ENCODE results near the gene NOTCH3.

NOTCH3 gene

DNA sequence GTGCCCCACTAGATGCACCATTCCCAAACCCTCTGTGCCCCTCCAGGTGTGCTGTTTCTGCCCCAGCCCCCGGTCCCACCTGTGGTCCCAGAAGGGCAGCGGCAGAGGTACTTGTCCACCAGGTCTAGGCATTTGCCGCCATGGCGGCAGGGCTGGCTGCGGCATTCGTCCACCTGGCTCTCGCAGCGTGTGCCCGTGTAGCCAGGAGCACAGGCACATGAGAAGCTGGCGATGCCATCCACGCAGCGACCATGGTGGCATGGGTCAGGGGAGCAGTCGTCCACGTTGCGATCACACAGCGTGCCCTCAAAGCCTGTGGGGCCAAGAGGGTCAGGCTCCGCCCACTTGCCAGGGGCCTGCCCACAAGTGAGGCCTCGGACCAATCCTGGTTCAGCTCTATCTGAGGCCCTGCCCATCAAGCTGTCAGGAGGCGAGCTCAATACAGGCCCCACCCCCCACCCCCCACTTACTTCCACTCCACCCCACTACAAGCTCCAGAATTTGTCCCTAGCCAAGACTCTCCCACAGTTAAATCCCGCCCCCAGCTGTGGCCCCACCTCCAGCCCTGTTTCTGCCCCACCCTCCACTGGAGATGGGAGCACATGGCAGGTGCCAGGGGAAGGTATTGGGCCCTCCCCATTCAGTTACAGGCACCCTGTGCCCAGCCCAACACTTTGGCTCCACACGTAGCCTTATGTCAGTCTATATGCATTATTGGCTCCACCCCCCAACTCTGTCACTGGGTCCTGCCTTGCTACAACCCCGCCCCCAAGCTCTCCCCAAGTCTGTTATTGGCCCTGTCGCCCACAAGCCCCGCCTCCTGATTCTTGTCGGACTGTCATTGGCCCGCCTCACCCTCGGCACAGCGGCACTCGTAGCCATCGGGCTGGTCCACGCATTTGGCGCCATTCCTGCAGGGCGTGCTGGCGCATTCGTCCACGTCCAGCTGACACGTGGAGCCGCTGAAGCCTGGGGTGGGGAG is 13.5 kb downstream of the NOTCH3 start:
- no peak overlapping the region for H3K4me3 ChIP-seq (ENCODE audit: low read depth, low read length)
- TF ChIP-seq, protein P1, sequence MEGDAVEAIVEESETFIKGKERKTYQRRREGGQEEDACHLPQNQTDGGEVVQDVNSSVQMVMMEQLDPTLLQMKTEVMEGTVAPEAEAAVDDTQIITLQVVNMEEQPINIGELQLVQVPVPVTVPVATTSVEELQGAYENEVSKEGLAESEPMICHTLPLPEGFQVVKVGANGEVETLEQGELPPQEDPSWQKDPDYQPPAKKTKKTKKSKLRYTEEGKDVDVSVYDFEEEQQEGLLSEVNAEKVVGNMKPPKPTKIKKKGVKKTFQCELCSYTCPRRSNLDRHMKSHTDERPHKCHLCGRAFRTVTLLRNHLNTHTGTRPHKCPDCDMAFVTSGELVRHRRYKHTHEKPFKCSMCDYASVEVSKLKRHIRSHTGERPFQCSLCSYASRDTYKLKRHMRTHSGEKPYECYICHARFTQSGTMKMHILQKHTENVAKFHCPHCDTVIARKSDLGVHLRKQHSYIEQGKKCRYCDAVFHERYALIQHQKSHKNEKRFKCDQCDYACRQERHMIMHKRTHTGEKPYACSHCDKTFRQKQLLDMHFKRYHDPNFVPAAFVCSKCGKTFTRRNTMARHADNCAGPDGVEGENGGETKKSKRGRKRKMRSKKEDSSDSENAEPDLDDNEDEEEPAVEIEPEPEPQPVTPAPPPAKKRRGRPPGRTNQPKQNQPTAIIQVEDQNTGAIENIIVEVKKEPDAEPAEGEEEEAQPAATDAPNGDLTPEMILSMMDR (IDR thresholded peaks at IDR 0.05; ENCODE audit: low read depth, low read length, missing control alignments), result no peak
- no peak for DNase-seq (ENCODE audit: low read depth)

DNA sequence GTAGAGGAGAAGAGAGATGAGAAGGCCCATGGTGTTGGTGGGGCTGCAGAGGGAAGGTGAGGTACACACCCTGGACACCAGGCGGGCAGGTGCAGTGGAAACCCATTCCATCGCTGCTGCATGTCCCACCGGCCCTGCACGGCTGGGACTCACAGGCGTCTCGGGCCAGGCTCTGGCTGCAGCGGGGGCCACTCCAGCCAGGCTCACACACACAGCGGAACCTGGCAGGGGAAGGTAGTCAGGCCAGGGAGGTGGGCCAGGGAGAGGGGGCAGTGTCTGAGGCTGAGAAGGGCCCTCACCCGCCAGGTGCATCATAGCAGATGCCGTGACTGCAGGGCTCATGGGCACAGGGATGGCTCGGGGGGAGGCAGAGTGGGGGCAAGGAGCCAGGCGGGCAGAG is 15.6 kb downstream of the NOTCH3 start:
- no peak overlapping the region for H3K4me3 ChIP-seq (ENCODE audit: low read depth, low read length)
- no peak for DNase-seq (ENCODE audit: low read depth)
- TF ChIP-seq, protein P1 (IDR thresholded peaks at IDR 0.05; ENCODE audit: low read depth, low read length, missing control alignments), result no peak

- no peak for DNase-seq (ENCODE audit: low read depth)
- TF ChIP-seq, protein P1 (IDR thresholded peaks at IDR 0.05; ENCODE audit: low read depth, low read length, missing control alignments), result no peak
- no peak overlapping the region for H3K4me3 ChIP-seq (ENCODE audit: low read depth, low read length)
Measured at GRCh38 chr19:15184776-15185175, 16.0 kb downstream of the NOTCH3 start.

DNA sequence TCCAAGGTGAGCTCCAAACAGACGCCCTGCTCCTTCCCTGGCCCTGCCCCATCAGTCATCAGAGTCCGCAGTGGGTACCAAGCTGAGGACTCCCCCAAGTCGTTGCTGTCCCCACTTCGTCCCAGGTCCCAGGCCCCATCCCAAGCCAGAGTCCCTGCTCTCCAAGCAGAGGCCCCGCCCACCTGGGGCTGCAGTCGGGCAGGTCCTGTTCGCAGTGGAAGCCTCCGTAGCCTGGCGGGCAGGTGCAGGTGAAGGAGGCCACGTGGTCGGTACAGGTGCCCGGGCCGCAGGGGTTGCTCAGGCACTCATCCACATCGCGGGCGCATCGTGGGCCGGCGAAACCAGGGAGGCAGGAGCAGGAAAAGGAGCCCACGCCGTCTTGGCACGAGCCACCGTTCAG is 19.4 kb downstream of the NOTCH3 start:
- no peak for DNase-seq (ENCODE audit: low read depth)
- TF ChIP-seq, protein P1 (IDR thresholded peaks at IDR 0.05; ENCODE audit: low read depth, low read length, missing control alignments), result no peak
- H3K4me3 ChIP-seq (ENCODE audit: low read depth, low read length), result no peak overlapping the region

DNA sequence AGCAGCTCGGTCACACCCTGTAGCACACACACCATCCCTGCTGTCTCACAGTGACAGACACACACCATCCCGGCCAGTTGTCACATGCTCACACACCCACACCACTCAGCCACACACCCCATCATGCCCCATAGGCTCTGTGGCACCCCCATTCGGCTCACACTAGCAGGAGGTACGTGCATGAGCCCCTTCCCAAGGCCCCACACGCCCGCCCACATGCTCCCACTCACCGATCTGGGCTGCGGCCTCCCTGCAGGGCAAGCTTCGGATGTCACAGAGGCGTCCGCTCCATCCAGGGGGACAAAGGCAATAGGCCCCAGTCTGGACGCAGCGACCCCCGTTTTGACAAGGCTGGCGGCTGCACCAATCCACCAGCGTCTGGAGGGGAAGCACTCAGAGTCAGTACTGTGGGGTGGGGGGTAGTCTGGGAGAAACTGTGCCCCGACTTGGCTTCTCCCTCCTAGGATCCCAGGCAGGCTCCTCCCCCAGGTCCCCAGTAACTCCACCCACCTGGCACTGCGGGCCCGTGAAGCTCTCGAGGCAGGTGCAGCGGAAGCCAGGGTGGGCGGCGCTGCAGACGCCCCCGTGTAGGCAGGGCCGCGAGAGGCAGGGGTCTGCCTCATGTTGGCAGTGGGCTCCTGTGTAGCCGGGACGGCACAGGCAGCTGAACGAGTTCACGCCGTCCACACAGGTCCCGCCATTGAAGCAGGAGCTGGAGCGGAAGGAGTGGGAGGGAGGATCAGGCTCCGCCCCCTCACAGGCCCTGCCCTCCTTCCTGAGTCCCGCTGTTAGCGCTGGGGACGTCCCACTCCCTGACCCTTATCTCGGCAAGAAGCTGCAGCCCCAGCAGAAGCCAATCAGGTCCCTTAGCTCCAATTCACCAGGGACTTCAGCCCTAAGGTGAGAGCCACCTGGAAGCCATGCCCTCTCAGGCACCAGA is 20.1 kb downstream of the NOTCH3 start:
- H3K4me3 ChIP-seq (ENCODE audit: low read depth, low read length), result peak overlapping the region; percentile 55
- no peak for DNase-seq (ENCODE audit: low read depth)
- TF ChIP-seq, protein P1 (IDR thresholded peaks at IDR 0.05; ENCODE audit: low read depth, low read length, missing control alignments), result no peak

DNA sequence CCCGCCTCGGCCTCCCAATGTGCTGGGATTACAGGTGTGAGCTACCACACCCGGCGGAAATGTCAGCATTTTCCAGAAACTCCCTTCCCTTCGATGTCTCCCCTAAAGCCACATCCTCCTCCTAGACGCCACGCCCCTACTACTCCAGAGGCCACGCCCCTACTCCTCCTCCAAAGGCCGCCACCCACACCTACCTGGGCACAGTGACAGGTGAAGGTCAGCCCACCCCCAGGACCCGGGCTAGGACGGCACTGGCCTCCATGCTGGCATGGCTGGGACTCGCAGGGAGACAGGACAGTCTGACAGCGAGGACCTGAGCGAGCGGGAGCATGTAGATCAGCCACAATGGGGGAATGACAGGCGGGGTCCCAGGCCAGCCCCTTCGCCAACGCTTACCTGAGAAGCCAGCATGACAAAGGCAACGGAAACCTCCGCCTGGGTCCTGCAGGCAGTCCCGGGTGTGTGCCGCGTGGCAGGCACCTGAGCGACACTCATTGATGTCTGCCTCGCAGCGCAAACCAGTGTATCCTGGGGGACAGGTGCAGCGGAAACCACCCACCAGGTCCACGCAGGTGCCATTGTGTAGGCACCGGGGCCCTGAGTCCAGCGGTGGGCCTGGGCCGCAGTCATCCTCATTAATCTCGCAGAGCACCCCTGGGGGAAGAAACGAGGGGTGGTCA is 22.0 kb downstream of the NOTCH3 start:
- TF ChIP-seq, protein P1 (IDR thresholded peaks at IDR 0.05; ENCODE audit: low read depth, low read length, missing control alignments), result no peak
- DNase-seq (ENCODE audit: low read depth), result no peak

More for the DNA sequence above, 22.0 kb downstream of the NOTCH3 start:
- no peak overlapping the region for H3K4me3 ChIP-seq (ENCODE audit: low read depth, low read length)
